CD4-positive, CD25-positive, alpha-beta regulatory T cell (primary cell): Measurements from ENCODE around the gene TGFB2. TPM values are rescaled to one million over a fixed set of nuclear protein-coding genes. Genes with fewer than 3 reads are reported as not detected.

Experiments used
- ATAC-seq, 2 donors: fragments of 150-1000 bp; cut with Tn5 transposase; one replicate each; pipeline ENCODE4 v1.10.0; 2021; ENCODE audit warnings: low read depth in 2 of 2, moderate number of reproducible peaks in 2 of 2, moderate library complexity in 1 of 2
- DNase-seq, 3 donors: peaks; one replicate each; pipeline versions ENCODE4 v3.0.0 to v3.0.0-alpha.2; 2012 to 2022; ENCODE audit warnings: mixed read lengths in 1 of 3
- H3K27ac ChIP-seq: one replicate; pipeline ENCODE4 v1.7.0; 2013; ENCODE audit warnings: mild to moderate bottlenecking, low read length; ENCODE audit not compliant: insufficient read depth, poor library complexity, severe bottlenecking
- H3K27me3 ChIP-seq: one replicate; pipeline ENCODE4 v1.7.0; 2013; ENCODE audit warnings: low read length; ENCODE audit not compliant: control insufficient read depth, insufficient read depth
- H3K36me3 ChIP-seq: one replicate; pipeline ENCODE4 v1.7.0; 2013; ENCODE audit warnings: mild to moderate bottlenecking, low read length, moderate library complexity; ENCODE audit not compliant: control insufficient read depth, insufficient read depth
- H3K4me1 ChIP-seq: 2 replicates; pipeline ENCODE4 v1.7.0; 2013; ENCODE audit warnings: mild to moderate bottlenecking, low read length; ENCODE audit not compliant: insufficient read depth, control insufficient read depth, poor library complexity, severe bottlenecking
- H3K4me3 ChIP-seq: one replicate; pipeline ENCODE4 v1.7.0; 2013; ENCODE audit warnings: low read depth, mild to moderate bottlenecking, low read length, moderate library complexity
- H3K9me3 ChIP-seq, 2 experiments: 1 replicate in 1 of 2; 2 replicates in 1 of 2; pipeline ENCODE4 v1.7.0; 2013; ENCODE audit warnings: low read length in 2 of 2, mild to moderate bottlenecking in 1 of 2, moderate library complexity in 1 of 2; ENCODE audit not compliant: control insufficient read depth in 2 of 2
- H3K27ac Mint-ChIP-seq, 3 donors: one replicate each; pipeline ENCODE4 v1.8.0; 2020 to 2022; ENCODE audit warnings: mild to moderate bottlenecking in 3 of 3, mixed read lengths in 3 of 3, moderate library complexity in 2 of 3
- H3K27me3 Mint-ChIP-seq: one replicate; pipeline ENCODE4 v1.8.0; 2022; ENCODE audit warnings: mild to moderate bottlenecking, mixed read lengths
- H3K36me3 Mint-ChIP-seq: one replicate; pipeline ENCODE4 v1.8.0; 2020; ENCODE audit warnings: mixed read lengths
- H3K4me1 Mint-ChIP-seq, 4 donors: one replicate each; pipeline ENCODE4 v1.8.0; 2020 to 2022; ENCODE audit warnings: mixed read lengths in 4 of 4, mild to moderate bottlenecking in 1 of 4
- H3K4me3 Mint-ChIP-seq, 4 donors: one replicate each; pipeline ENCODE4 v1.8.0; 2020 to 2022; ENCODE audit warnings: mild to moderate bottlenecking in 4 of 4, mixed read lengths in 4 of 4, moderate library complexity in 3 of 4
- H3K9me3 Mint-ChIP-seq, 7 donors: one replicate each; pipeline ENCODE4 v1.8.0; 2020 to 2022; ENCODE audit warnings: mixed read lengths in 7 of 7, mild to moderate bottlenecking in 3 of 7, moderate library complexity in 2 of 7
- polyA plus RNA-seq, 4 donors: library from polyadenylated mRNA; unstranded; fragments of 300-500 nt; fragmentation: Illumina TruSeq; gene quantifications; one replicate each; pipeline ENCODE4 v1.2.3, GENCODE V29; 2021
- total RNA-seq: library from RNA; stranded (reverse); gene quantifications from one replicate; pipeline ENCODE4 v1.2.3, GENCODE V29; 2022

The TGFB2 gene
- total and polyA plus RNA-seq, 5 donors from 2014 or later: not detected

GRCh38 chr1:218409946-218410510 lies 64.9 kb downstream of the TGFB2 start:
- ATAC-seq (no peak), DNase-seq (no peak)
- Histone ChIP-seq H3K4me1 (no peaks in the 10 kb centered on the region), H3K9me3 (no peaks in the 10 kb centered on the region), H3K27me3 (no peaks in the 10 kb centered on the region), H3K27ac (no peak overlapping the region), H3K4me3 (no peak overlapping the region), H3K36me3 (no peaks in the 10 kb centered on the region)
- no peaks in the 10 kb centered on the region for H3K27me3 Mint-ChIP-seq
- H3K4me3 Mint-ChIP-seq: no peak overlapping the region
- no peaks in the 10 kb centered on the region for H3K4me1 Mint-ChIP-seq
- H3K9me3 Mint-ChIP-seq: no peaks in the 10 kb centered on the region
- H3K27ac Mint-ChIP-seq: no peak overlapping the region
- H3K36me3 Mint-ChIP-seq: no peaks in the 10 kb centered on the region

- DNase-seq (no peak), ATAC-seq (no peak)
- Histone ChIP-seq H3K27ac (no peak overlapping the region), H3K9me3 (no peaks in the 10 kb centered on the region), H3K4me1 (no peaks in the 10 kb centered on the region), H3K4me3 (no peak overlapping the region), H3K36me3 (no peaks in the 10 kb centered on the region), H3K27me3 (no peaks in the 10 kb centered on the region)
- H3K36me3 Mint-ChIP-seq: no peaks in the 10 kb centered on the region
- no peaks in the 10 kb centered on the region for H3K9me3 Mint-ChIP-seq
- H3K4me1 Mint-ChIP-seq: no peaks in the 10 kb centered on the region
- H3K27me3 Mint-ChIP-seq: no peaks in the 10 kb centered on the region
- no peak overlapping the region for H3K27ac Mint-ChIP-seq
- H3K4me3 Mint-ChIP-seq: no peak overlapping the region
These were observed 66.0 kb downstream of the TGFB2 start for GRCh38 chr1:218411101-218411500.

- Mint-ChIP-seq H3K9me3 (peaks cover 0 to 5% (median 0%) of the 10 kb centered on the region in 7 donors), H3K27me3 (no peaks in the 10 kb centered on the region), H3K4me3 (no peak overlapping the region), H3K27ac (no peak overlapping the region), H3K36me3 (no peaks in the 10 kb centered on the region), H3K4me1 (no peaks in the 10 kb centered on the region)
- no peaks in the 10 kb centered on the region for H3K27me3 ChIP-seq
- H3K4me1 ChIP-seq: no peaks in the 10 kb centered on the region
- no peaks in the 10 kb centered on the region for H3K9me3 ChIP-seq
- DNase-seq (no peak), ATAC-seq (no peak)
- no peak overlapping the region for H3K27ac ChIP-seq
- H3K36me3 ChIP-seq: no peaks in the 10 kb centered on the region
- no peak overlapping the region for H3K4me3 ChIP-seq
These were observed 67.0 kb downstream of the TGFB2 start for GRCh38 chr1:218412171-218412570.

GRCh38 chr1:218413179-218413578 lies 68.0 kb downstream of the TGFB2 start:
- Mint-ChIP-seq H3K27me3 (no peaks in the 10 kb centered on the region), H3K27ac (no peak overlapping the region), H3K9me3 (peaks cover 0 to 7% (median 0%) of the 10 kb centered on the region in 7 donors), H3K4me1 (no peaks in the 10 kb centered on the region), H3K36me3 (no peaks in the 10 kb centered on the region), H3K4me3 (no peak overlapping the region)
- no peaks in the 10 kb centered on the region for H3K36me3 ChIP-seq
- no peaks in the 10 kb centered on the region for H3K9me3 ChIP-seq
- H3K27me3 ChIP-seq: no peaks in the 10 kb centered on the region
- H3K4me1 ChIP-seq: no peaks in the 10 kb centered on the region
- H3K27ac ChIP-seq: no peak overlapping the region
- ATAC-seq (no peak), DNase-seq (no peak)
- H3K4me3 ChIP-seq: no peak overlapping the region

GRCh38 chr1:218414060-218414728 lies 69.1 kb downstream of the TGFB2 start:
- no peaks in the 10 kb centered on the region for H3K9me3 ChIP-seq
- H3K27ac Mint-ChIP-seq: no peak overlapping the region
- peaks cover 0 to 9% (median 0%) of the 10 kb centered on the region in 7 donors for H3K9me3 Mint-ChIP-seq
- H3K27me3 Mint-ChIP-seq: peaks cover under 1% of the 10 kb centered on the region
- H3K4me1 ChIP-seq: no peaks in the 10 kb centered on the region
- no peaks in the 10 kb centered on the region for H3K27me3 ChIP-seq
- DNase-seq (no peak), ATAC-seq (no peak)
- H3K27ac ChIP-seq: no peak overlapping the region
- no peak overlapping the region for H3K4me3 Mint-ChIP-seq
- no peaks in the 10 kb centered on the region for H3K36me3 ChIP-seq
- no peaks in the 10 kb centered on the region for H3K4me1 Mint-ChIP-seq
- H3K36me3 Mint-ChIP-seq: no peaks in the 10 kb centered on the region
- H3K4me3 ChIP-seq: no peak overlapping the region

GRCh38 chr1:218415726-218416125 lies 70.6 kb downstream of the TGFB2 start:
- no peak overlapping the region for H3K27ac Mint-ChIP-seq
- H3K4me1 Mint-ChIP-seq: no peaks in the 10 kb centered on the region
- ATAC-seq (no peak), DNase-seq (no peak)
- Histone ChIP-seq H3K4me3 (no peak overlapping the region), H3K27ac (no peak overlapping the region), H3K36me3 (no peaks in the 10 kb centered on the region), H3K27me3 (no peaks in the 10 kb centered on the region), H3K9me3 (no peaks in the 10 kb centered on the region), H3K4me1 (no peaks in the 10 kb centered on the region)
- no peak overlapping the region for H3K4me3 Mint-ChIP-seq
- peaks cover 0 to 9% (median 0%) of the 10 kb centered on the region in 7 donors for H3K9me3 Mint-ChIP-seq
- peaks cover 4% of the 10 kb centered on the region for H3K27me3 Mint-ChIP-seq
- H3K36me3 Mint-ChIP-seq: no peaks in the 10 kb centered on the region

GRCh38 chr1:218421531-218421930 lies 76.4 kb downstream of the TGFB2 start:
- Histone ChIP-seq H3K27me3 (no peaks in the 10 kb centered on the region), H3K27ac (no peak overlapping the region), H3K4me3 (no peak overlapping the region), H3K4me1 (no peaks in the 10 kb centered on the region), H3K9me3 (no peaks in the 10 kb centered on the region), H3K36me3 (no peaks in the 10 kb centered on the region)
- no peaks in the 10 kb centered on the region for H3K36me3 Mint-ChIP-seq
- no peak overlapping the region for H3K4me3 Mint-ChIP-seq
- H3K27ac Mint-ChIP-seq: no peak overlapping the region
- no peak for ATAC-seq
- peaks cover 4% of the 10 kb centered on the region for H3K27me3 Mint-ChIP-seq
- peaks cover 0 to 9% (median 0%) of the 10 kb centered on the region in 7 donors for H3K9me3 Mint-ChIP-seq
- DNase-seq: no peak
- no peaks in the 10 kb centered on the region for H3K4me1 Mint-ChIP-seq

- no peaks in the 10 kb centered on the region for H3K4me1 Mint-ChIP-seq
- H3K27ac Mint-ChIP-seq: no peak overlapping the region
- no peak overlapping the region for H3K27ac ChIP-seq
- no peak overlapping the region for H3K4me3 ChIP-seq
- no peaks in the 10 kb centered on the region for H3K4me1 ChIP-seq
- H3K9me3 ChIP-seq: no peaks in the 10 kb centered on the region
- peaks cover 0 to 4% (median 2%) of the 10 kb centered on the region in 7 donors for H3K9me3 Mint-ChIP-seq
- no peaks in the 10 kb centered on the region for H3K27me3 ChIP-seq
- DNase-seq: no peak
- peaks cover under 1% of the 10 kb centered on the region for H3K27me3 Mint-ChIP-seq
- H3K4me3 Mint-ChIP-seq: no peak overlapping the region
- H3K36me3 ChIP-seq: no peaks in the 10 kb centered on the region
- ATAC-seq: no peak
- H3K36me3 Mint-ChIP-seq: no peaks in the 10 kb centered on the region
These were observed 79.4 kb downstream of the TGFB2 start for GRCh38 chr1:218424502-218424901.
